Measurements from ENCODE around the gene SNX11.
A peak's percentile ranks its signal among the peaks of the same experiment; 100 is the strongest.
"Not testable (repeated sequence)": the region's sequence is repeated elsewhere in the genome, so short reads cannot be mapped to it uniquely, and the experiment has no call there.

Gene SNX11, protein sequence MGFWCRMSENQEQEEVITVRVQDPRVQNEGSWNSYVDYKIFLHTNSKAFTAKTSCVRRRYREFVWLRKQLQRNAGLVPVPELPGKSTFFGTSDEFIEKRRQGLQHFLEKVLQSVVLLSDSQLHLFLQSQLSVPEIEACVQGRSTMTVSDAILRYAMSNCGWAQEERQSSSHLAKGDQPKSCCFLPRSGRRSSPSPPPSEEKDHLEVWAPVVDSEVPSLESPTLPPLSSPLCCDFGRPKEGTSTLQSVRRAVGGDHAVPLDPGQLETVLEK

DNA sequence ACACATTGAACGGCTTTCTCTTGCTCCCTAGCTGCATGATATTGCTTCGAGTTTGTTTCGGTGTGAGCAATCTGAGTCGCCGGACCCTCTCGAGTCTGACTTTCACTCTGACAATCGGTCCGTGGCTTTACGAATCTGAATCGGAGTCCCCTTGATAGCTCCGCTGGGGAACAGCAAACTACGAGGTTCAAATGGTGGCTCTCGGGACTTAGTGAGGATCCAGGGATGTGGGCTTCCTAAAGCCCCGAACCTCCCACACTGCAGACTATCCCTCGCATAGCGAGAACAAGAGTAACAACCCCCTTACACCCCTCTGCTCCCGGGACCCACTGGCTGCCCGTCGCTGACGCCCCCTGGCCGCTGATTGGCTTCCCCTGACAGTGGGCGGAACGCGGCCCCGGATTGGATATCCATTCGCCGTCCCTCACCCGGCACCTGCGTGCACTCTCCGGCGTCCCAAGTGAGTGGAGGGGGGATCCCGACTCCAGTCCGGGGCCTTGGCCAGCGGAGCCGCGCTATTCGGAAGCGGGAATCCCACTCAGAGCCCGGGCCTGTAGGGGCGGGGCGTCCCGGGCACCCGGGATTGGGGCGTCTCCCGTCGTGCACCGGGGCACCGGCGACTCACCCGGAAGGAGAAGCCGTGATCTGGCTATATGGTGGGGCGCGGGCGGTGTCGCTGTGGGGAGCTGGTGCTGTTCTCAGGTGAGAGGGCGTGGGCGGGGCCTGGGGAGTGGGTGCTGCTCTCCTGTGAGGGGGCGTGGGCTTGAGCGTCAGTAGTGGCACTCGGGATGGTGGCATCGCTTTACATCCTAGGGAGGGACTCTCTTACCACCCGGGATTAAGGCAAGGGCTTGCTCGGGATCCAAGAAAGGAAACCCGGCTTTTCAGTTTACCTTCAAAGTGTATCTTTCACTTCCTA lies at the start of gene SNX11:
SNX11 (plus strand) TSS at position 630 of the 919 bp plus-strand sequence. CDS start 4,278 bp downstream, outside the sequence.
- peak; percentile 88 for DNase-seq

DNA sequence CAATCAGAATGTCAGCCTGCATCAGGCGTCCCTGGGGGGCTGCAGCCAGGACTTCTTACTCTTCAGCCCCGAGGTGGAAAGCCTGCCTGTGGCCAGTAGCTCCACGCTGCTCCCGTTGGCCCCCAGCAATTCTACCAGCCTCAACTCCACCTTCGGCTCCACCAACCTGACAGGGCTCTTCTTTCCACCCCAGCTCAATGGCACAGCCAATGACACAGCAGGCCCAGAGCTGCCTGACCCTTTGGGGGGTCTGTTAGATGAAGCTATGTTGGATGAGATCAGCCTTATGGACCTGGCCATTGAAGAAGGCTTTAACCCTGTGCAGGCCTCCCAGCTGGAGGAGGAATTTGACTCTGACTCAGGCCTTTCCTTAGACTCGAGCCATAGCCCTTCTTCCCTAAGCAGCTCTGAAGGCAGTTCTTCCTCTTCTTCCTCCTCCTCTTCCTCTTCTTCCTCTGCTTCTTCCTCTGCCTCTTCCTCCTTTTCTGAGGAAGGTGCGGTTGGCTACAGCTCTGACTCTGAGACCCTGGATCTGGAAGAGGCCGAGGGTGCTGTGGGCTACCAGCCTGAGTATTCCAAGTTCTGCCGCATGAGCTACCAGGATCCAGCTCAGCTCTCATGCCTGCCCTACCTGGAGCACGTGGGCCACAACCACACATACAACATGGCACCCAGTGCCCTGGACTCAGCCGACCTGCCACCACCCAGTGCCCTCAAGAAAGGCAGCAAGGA lies 49.0 kb upstream of the SNX11 start:
- no peak for DNase-seq

DNA sequence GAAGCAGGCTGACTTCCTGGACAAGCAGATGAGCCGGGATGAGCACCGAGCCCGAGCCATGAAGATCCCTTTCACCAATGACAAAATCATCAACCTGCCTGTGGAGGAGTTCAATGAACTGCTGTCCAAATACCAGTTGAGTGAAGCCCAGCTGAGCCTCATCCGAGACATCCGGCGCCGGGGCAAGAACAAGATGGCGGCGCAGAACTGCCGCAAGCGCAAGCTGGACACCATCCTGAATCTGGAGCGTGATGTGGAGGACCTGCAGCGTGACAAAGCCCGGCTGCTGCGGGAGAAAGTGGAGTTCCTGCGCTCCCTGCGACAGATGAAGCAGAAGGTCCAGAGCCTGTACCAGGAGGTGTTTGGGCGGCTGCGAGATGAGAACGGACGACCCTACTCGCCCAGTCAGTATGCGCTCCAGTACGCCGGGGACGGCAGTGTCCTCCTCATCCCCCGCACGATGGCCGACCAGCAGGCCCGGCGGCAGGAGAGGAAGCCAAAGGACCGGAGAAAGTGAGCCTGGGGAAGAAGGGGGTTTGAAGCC lies 48.4 kb upstream of the SNX11 start:
- no peak for DNase-seq

DNA sequence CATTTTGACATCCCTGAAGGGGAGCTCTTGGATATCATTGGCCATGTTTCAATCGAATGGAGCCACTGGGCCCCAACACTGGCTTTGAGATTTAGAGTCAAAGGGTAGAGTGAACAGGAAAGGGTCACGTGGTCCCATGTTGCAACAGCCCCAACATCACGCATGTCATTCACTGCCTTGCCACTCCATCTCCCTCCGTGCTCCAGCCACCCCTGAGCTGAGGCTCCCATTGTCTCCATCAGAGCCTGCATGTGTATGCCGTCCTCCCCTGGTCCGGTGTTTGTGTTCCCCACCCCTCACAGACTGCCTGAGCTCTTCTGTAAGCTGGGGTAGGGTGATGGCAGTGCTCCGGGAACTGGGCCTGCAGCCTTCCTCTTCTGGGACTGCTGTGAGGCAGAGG lies 47.3 kb upstream of the SNX11 start:
- no peak for DNase-seq

DNA sequence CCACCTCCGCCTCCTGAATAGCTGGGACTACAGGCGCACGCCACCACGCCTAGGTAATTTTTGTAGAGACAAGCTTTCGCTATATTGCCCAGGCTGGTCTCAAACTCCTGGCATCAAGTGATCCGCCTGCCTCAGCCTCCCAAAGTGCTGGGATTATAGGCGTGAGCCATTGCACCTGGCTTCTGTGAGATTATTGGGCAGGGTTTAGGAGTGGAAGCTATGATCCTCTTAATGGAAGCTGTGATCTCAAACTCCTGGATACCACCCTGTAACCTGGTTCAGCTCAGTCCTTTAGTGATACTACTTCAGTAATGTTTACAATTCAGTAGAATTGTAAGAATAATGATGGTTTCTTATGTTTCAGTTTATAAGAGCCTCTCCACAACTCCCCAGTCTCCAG lies 45.3 kb upstream of the SNX11 start:
- DNase-seq = no peak

DNA sequence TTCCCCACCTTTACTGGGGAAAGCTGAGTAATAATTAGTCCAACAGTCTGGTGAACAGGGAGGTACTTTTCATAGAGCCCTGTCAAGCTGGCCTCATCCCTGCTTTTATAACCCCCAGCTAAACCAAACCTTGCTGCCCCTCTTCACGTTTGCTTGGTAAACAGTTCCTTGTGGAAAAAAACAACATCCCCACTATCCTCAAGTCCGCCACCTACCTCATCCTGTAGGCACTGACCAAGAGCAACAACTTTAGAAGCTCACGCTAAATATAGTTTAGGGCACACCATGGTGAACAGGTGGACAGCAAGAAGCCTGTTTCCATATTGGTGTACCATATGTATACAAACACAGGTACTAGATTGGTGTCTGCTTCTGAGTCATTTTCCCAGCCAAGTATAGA lies 42.9 kb upstream of the SNX11 start:
- no peak for DNase-seq

DNA sequence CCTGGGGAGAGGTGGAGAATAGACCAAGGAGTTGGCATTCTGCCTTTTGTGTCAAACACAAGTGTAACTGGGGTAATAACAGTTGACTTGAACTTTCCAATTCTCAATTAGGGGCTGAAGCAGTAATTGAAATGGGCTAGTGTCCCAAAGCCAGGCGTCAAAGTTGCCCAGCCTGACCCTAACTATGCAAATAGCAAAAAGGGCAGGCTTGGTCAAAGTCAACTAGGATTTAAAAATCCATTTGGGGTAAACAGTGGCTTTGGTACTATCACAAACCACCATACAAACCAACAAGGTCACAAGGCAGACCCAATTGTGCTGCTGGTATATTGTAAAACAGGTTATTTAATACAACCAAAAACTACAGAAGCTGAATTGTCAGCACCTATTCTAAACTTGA lies 41.4 kb upstream of the SNX11 start:
- no peak for DNase-seq

DNA sequence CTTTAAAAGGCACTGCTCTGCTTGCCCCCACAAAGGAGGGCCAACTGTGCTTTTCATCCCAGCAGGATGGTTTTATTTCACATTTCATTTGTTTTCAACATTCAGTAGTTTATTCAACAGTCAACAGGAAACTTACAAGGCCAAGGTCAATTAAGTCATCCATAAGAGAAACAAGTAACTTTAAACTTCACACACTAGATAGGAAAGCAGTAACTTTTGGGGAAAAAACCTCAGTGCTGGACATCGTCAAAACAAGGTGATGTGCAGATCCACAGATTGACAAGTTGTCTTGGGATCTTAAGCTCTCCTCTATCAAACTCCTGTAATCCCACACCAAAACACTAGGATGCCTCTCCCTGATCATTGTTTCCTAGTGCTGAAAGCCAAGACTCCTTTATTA lies 40.9 kb upstream of the SNX11 start:
- DNase-seq = no peak

DNA sequence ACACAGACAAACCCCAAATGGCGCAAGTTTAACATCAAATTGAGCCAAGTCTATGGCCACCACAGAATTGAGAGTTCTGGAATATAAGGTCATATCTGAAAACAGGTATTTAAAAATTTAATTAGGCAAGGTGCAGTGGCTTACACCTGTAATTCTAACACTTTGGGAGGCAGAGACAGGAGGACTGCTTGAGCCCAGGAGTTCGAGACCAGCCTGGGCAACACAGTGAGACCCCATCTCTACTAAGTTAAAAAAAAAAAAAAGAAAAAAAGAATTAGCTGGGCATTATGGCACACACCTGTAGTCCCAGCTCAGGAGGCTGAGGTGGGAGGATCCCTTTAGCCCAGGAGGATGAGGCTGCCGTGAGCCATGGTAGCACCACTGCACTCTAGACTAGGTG lies 40.3 kb upstream of the SNX11 start:
- DNase-seq = no peak

DNA sequence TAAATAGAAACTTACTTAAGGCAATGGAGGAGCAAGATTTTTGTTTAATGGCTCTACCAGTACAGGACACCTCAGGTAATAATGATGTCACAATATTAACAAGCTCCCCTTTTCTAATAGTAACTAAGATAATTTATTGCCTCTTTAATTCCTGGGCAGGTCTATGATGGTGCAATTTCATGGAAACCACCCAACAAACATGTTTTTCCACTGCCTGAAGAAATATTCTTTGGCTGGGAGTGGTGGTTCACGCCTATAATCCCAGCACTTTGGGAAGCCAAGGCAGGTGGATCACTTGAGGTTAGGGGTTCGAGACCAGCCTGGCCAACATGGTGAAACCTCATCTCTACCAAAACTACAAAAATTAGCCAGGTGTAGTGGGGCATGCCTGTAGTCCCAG lies 39.8 kb upstream of the SNX11 start:
- not testable (repeated sequence) for DNase-seq

DNA sequence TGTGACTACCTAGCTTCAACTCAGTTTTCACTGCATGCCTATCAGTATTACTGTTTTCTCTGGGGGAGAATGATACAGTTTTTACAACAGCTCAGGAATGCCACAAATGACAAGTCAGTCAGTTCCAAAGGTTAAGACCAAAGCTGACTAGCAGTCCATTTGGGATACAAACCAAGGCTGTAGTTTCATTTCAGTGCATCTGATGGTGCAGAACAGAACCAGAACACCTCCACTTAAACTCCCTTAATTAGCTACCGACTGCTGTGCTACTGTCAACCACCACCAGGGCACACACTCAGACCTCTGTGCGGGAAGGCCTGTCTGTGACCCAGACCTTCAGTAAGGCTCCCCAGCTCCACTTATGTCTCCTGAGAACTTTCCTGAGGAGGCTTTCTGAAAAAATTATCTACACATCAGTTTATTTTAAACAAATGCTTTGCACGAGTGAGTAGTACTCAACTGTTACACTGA lies 39.0 kb upstream of the SNX11 start:
- DNase-seq = peak; percentile 65

DNA sequence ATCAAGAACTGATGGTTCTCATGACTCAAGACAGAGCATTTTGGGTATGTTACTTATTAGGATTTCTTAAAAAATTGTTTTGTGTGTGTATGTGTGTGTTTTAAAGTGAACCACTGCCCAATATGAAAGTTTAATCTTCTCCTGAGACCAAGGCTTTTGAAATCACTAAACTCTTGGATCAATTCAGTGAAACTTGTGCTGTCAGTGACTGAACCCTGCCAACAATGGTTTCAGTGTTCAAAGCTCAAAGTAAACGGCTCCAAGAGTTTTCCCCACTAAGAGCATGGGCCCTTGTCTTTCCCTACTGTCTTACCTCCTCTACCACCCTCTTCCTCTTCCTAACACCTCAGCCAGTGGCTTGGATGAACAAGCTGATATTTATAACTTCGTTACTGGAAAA lies 37.4 kb upstream of the SNX11 start:
- DNase-seq = no peak

DNA sequence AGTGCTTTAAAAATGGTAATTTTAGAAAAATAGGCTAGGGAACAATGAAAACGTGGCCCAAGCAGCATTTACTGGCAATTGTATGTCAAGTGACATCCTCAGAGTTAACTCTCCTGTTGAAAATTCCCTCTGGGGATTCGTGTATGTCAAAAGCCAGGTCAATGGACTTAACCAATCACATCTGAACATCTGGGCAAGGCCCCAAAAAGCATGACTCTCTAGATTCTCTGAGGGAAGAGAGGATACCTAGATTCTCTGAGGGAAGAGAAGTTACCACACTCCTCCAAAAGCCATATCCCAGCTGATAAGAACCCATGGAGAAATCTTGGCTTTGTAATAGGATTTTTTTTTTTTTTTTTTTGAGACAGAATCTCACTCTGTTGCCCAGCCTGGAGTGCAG lies 35.9 kb upstream of the SNX11 start:
- DNase-seq = no peak

DNA sequence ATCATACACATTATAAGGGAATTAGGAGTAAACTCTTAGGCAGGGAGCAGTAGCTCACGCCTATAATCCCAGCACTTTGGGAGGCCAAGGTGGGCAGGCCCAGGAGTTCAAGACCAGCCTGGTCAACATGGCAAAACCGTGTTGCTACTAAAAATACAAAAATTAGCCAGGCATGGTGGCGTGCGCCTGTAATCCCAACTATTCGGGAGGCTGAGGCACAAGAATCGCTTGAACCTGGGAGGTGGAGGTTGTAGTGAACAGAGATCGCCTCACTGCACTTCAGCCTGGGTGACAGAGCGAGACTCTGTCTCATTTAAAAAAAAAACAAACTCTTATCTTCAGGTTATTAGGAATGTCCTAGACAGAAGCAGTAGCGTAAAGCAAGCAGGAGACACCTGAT lies 34.8 kb upstream of the SNX11 start:
- not testable (repeated sequence) for DNase-seq

DNA sequence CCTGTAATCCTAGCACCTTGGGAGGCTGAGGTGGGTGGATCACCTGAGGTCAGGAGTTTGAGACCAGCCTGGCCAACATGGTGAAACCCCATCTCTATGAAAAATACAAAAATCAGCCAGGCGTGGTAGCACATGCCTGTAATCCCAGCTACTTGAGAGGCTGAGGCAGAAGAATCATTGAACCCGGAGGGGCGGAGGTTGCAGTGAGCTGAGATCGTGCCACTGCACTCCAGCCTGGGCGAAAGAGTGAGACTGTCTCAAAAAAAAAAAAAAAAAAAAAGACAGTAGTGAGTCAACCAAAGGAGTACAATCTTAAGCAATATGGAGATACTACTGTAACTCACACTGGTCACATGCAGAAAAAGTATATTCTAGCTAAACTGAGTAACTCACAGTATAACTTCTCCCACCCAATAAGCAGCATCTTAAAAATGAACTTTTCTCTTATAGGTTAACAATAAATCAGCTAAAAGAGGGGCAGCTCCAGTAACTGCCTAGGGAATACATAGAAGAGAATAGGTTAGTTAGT lies 33.9 kb upstream of the SNX11 start:
- DNase-seq = not testable (repeated sequence)

DNA sequence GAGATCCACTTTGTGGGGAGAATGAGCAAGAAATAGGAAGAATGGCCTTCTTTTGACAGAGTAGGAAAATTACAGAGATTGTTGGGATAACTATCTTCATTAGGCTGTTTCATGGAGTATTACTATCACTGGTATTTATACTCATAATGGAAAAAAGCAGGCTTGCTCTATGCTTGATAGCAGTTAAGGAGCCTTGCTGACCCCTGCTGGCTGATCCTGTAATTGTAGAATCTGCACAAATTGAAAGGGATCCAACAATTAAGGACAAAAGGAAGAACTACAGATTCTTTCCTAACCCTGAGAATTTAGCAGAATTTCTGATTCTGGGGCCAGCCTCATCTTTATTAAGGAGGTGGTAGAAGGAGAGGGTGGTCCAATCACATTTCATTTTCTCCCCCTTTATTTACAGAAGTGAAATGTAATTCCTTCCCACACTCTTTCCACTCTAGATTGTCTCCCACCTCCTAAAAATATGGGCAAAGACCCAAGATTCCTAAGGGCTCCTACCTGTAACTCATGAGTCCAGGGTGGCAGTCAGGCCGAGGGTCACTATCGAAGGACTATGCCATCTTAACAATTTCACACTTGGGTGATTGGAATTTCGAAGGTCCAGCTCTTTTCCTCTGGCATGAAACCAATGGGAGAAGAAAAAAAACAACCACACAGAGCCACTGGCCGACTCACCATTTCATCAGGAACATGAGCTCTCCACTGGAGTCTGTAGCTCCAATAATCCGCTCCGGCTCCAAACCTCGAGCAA lies 33.1 kb upstream of the SNX11 start:
- DNase-seq = peak; percentile 77

DNA sequence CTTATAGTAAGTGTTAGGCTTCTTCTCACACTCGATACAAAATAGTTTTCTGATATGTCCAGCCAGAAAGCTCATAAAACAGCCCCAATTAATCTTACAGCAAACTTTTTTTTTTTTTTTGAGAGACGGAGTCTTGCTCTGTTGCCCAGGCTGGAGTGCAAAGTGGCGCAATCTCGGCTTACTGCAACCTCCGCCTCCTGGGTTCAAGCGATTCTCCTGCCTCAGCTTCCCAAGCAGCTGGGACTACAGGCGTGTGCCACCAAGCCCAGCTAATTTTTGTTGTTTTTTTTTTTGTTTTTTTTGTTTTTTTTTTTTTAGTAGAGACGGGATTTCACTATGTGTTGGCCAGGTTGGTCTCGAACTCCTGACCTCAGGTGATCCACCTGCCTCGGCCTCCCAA lies 30.4 kb upstream of the SNX11 start:
- not testable (repeated sequence) for DNase-seq

DNA sequence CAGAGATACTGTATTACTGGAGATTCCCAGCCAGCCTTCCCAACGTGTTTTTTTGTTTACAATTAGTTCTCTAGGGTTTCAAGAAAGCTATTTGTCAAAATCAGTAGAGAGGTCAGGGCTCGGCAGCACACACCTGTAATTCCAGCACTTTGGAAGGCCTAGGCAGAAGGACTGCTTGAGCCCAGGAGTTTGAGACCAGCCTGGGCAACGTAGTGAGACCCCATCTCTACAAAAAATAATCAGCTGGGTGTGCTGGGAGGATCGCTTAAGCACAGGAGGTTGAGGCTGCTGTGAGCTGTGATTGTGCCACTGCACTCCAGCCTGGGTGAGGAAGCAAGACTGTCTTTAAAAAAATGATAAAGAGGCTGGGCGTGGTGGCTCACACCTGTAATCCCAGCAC lies 25.7 kb upstream of the SNX11 start:
- no peak for DNase-seq

DNA sequence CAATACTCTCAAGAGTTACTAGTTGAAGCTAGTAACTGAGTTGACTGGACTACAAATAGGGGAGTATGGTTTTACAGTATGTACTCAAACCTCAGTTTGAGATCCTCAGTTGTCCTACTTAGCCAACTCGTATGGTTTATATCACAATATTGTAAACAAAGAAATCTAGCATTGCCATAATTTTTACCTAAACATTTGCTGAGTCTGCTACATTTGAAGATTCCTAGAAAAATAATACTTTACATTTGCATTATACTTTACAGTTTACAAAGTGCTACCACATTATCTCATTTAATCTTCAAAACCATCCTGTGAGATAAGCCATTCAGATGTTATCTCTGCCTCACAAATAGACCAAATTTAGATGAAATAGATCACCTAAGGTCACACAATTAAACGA lies 22.6 kb upstream of the SNX11 start:
- DNase-seq = no peak

DNA sequence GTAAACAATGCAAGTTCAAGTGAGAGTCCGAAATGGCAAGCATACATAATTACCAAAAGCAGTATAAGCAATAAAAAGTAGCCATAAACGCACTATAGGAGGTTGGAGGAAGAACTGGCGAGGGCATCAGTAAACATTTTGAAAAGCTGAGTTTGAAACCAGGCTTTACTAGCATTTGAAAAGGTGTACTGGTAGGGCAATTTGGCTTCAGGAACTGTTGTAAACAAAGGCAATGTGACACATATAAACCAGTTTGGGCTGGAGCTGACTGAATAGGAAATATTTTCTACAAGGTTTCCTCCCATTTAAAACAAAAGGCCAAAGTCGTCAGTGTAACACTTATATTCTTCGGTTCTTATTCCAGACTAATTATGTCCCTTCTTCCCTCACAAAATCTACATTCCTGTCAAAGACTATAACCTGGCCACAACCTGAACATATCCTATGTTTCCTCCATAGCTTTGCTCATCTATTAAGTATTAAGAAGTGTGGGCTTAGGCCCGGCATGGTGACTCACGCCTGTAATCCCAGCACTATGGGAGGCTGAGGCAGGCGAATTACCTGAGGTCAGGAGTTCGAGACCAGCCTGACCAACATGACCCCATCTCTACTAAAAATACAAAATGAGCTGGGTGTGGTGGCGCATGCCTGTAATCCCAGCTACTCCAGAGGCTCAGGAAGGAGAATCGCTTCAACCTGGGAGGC lies 14.1 kb upstream of the SNX11 start:
- DNase-seq = no peak

DNA sequence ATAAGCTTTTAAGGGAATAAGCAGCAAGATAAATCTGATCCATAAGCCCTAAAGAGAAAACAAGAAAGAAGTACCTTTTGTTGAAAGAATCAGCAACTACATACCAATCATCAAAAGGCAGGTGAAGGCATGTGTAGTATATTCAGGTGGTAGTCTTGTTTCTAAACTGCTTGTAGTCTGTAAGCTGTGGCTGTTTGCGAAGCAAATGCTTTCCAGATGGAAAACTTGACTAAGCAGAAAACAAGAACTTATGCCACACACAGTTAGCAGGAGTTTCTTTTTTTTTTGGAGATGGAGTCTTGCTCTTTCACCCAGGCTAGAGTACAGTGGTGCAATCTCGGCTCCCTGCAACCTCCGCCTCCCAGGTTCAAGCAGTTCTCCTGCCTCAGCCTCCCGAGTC lies 12.0 kb upstream of the SNX11 start:
- no peak for DNase-seq

Data from fibroblast of skin of right biceps (primary cell).